Hepatocyte (in vitro differentiated cells): ENCODE results near the gene QPRT.

Experiments
- EZH2 ChIP-seq: fragments of 200-600 bp; sonication (generic); IDR thresholded peaks from 2 replicates; pipeline ENCODE4 v1.6.1; 2016; ENCODE audit warnings: antibody characterized with exemption, mild to moderate bottlenecking, borderline replicate concordance
- EZH2phosphoT487 ChIP-seq: fragments of 200-600 bp; sonication (generic); IDR thresholded peaks from one replicate; pipeline ENCODE4 v1.6.1; 2018; ENCODE audit warnings: antibody characterized with exemption, mild to moderate bottlenecking, low read depth, moderate library complexity; ENCODE audit not compliant: unreplicated experiment, severe bottlenecking
- TF ChIP-seq, protein P1 (sequence below): fragments of 200-600 bp; sonication (generic); IDR thresholded peaks from 2 replicates; pipeline ENCODE4 v1.5.1; 2016; ENCODE audit warnings: antibody characterized with exemption, mild to moderate bottlenecking; ENCODE audit not compliant: poor library complexity

DNA sequence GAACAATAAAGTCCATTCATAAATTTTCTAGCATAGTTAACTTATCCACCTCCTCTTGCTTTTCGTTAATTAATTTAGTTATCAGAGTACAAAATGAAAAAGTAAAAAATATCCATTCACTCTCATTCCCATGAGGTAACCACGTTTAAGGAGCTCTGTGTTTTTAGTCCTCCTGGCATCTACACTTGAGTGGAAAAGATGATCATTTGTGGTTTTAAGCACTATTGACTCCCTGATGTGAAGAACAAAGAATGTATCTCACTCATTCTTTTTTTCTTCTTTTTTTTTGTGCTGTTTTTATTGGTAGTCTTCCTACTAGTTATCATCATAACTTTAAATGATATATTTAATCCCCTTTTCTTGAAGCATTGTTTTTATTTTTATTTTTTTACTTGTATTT lies 26.1 kb downstream of the QPRT start:
- TF ChIP-seq, protein P1, sequence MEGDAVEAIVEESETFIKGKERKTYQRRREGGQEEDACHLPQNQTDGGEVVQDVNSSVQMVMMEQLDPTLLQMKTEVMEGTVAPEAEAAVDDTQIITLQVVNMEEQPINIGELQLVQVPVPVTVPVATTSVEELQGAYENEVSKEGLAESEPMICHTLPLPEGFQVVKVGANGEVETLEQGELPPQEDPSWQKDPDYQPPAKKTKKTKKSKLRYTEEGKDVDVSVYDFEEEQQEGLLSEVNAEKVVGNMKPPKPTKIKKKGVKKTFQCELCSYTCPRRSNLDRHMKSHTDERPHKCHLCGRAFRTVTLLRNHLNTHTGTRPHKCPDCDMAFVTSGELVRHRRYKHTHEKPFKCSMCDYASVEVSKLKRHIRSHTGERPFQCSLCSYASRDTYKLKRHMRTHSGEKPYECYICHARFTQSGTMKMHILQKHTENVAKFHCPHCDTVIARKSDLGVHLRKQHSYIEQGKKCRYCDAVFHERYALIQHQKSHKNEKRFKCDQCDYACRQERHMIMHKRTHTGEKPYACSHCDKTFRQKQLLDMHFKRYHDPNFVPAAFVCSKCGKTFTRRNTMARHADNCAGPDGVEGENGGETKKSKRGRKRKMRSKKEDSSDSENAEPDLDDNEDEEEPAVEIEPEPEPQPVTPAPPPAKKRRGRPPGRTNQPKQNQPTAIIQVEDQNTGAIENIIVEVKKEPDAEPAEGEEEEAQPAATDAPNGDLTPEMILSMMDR: no peak
- no peak for TF ChIP-seq EZH2
- no peak for TF ChIP-seq EZH2phosphoT487
